ENCODE results near the gene PGM2L1.

- TF ChIP-seq ZEB2 (tag by site-specific recombination; IDR thresholded peaks at IDR 0.05), result no peak
- TF ChIP-seq, protein P1, sequence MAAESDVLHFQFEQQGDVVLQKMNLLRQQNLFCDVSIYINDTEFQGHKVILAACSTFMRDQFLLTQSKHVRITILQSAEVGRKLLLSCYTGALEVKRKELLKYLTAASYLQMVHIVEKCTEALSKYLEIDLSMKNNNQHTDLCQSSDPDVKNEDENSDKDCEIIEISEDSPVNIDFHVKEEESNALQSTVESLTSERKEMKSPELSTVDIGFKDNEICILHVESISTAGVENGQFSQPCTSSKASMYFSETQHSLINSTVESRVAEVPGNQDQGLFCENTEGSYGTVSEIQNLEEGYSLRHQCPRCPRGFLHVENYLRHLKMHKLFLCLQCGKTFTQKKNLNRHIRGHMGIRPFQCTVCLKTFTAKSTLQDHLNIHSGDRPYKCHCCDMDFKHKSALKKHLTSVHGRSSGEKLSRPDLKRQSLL (tag by site-specific recombination; IDR thresholded peaks at IDR 0.05), result no peak
- no peak for TF ChIP-seq ZNF335 (tag by site-specific recombination; conservative IDR thresholded peaks at IDR 0.05)
- no peak for TF ChIP-seq KLF9 (tag by site-specific recombination; IDR thresholded peaks at IDR 0.05; ENCODE audit: low read depth)
These were observed 17.3 kb downstream of the PGM2L1 start for GRCh38 chr11:74380746-74381439.

All from HEK293 (cell line).